Measurements from ENCODE around the gene SLC17A5.

- TF ChIP-seq, protein P1, sequence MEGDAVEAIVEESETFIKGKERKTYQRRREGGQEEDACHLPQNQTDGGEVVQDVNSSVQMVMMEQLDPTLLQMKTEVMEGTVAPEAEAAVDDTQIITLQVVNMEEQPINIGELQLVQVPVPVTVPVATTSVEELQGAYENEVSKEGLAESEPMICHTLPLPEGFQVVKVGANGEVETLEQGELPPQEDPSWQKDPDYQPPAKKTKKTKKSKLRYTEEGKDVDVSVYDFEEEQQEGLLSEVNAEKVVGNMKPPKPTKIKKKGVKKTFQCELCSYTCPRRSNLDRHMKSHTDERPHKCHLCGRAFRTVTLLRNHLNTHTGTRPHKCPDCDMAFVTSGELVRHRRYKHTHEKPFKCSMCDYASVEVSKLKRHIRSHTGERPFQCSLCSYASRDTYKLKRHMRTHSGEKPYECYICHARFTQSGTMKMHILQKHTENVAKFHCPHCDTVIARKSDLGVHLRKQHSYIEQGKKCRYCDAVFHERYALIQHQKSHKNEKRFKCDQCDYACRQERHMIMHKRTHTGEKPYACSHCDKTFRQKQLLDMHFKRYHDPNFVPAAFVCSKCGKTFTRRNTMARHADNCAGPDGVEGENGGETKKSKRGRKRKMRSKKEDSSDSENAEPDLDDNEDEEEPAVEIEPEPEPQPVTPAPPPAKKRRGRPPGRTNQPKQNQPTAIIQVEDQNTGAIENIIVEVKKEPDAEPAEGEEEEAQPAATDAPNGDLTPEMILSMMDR (conservative IDR thresholded peaks at IDR 0.05 in 1 of 2, IDR thresholded peaks at IDR 0.05 in 1 of 2; ENCODE audit: extremely low read depth in 1 of 2, insufficient read depth in 1 of 2, low read depth in 1 of 2, low read length in 2 of 2): no peak
- no peak for TF ChIP-seq EZH2 (IDR thresholded peaks at IDR 0.05; ENCODE audit: borderline replicate concordance, low read length)
Measured at GRCh38 chr6:73631849-73632248, 21.9 kb downstream of the SLC17A5 start.
